Loucy (cell line): ENCODE results near the gene STK40.
A peak's percentile ranks its signal among the peaks of the same experiment; 100 is the strongest.

ENCODE experiments used
- H2AFZ ChIP-seq: fragments of 200-600 bp; sonication (generic); 2 replicates; pipeline ENCODE4 v1.6.0; 2016; ENCODE audit warnings: antibody characterized with exemption, mild to moderate bottlenecking, low read length, moderate library complexity
- H3F3A ChIP-seq: fragments of 200-600 bp; 2 replicates; pipeline ENCODE4 v1.6.0; 2016; ENCODE audit warnings: antibody characterized with exemption, low read depth, mild to moderate bottlenecking
- H3K27me3 ChIP-seq: fragments of 200-600 bp; sonication (generic); 2 replicates; pipeline ENCODE4 v1.6.1; 2014; ENCODE audit warnings: low read length, mild to moderate bottlenecking; ENCODE audit not compliant: insufficient read depth, poor library complexity, severe bottlenecking
- H3K36me3 ChIP-seq: fragments of 200-600 bp; sonication (generic); 2 replicates; pipeline ENCODE4 v1.6.1; 2016; ENCODE audit warnings: low read length; ENCODE audit not compliant: insufficient read depth
- H3K4me1 ChIP-seq: fragments of 200-600 bp; sonication (generic); 2 replicates; pipeline ENCODE4 v1.5.1; 2014; ENCODE audit warnings: low read length, mild to moderate bottlenecking; ENCODE audit not compliant: insufficient read depth, poor library complexity, severe bottlenecking
- H3K4me2 ChIP-seq: fragments of 200-600 bp; sonication (generic); 2 replicates; pipeline ENCODE4 v1.6.0; 2014; ENCODE audit warnings: antibody characterized with exemption, low read length, low read depth, mild to moderate bottlenecking; ENCODE audit not compliant: poor library complexity, severe bottlenecking
- H3K4me3 ChIP-seq: fragments of 200-600 bp; sonication (generic); 2 replicates; pipeline ENCODE4 v1.5.1; 2014; ENCODE audit warnings: low read length, mild to moderate bottlenecking, mixed read lengths; ENCODE audit not compliant: poor library complexity, severe bottlenecking
- H3K79me2 ChIP-seq: fragments of 200-600 bp; sonication (generic); 2 replicates; pipeline ENCODE4 v1.6.1; 2014; ENCODE audit warnings: low read length; ENCODE audit not compliant: insufficient read depth
- H3K9ac ChIP-seq: fragments of 200-600 bp; sonication (generic); 2 replicates; pipeline ENCODE4 v1.6.0; 2014; ENCODE audit warnings: mild to moderate bottlenecking, low read depth, low read length, moderate library complexity; ENCODE audit not compliant: poor library complexity, severe bottlenecking
- H3K9me2 ChIP-seq: fragments of 200-600 bp; sonication (generic); replicated peaks from 2 replicates; pipeline ENCODE4 v1.6.1; 2016; ENCODE audit warnings: low read depth, low read length, mixed read lengths
- H3K9me3 ChIP-seq: fragments of 200-600 bp; sonication (generic); 2 replicates; pipeline ENCODE4 v1.6.1; 2014; ENCODE audit warnings: mild to moderate bottlenecking, antibody characterized with exemption, low read length, low read depth; ENCODE audit not compliant: insufficient read depth
- H4K20me1 ChIP-seq: fragments of 200-600 bp; sonication (generic); 2 replicates; pipeline ENCODE4 v1.6.0; 2014; ENCODE audit warnings: antibody characterized with exemption, low read length, mild to moderate bottlenecking; ENCODE audit not compliant: insufficient read depth, poor library complexity, severe bottlenecking
- EZH2phosphoT487 ChIP-seq: fragments of 200-600 bp; IDR thresholded peaks from 2 replicates; pipeline ENCODE4 v1.6.1; 2018; ENCODE audit warnings: antibody characterized with exemption, mild to moderate bottlenecking, moderate library complexity, borderline replicate concordance
- TF ChIP-seq, protein P1 (sequence below): fragments of 200-600 bp; sonication (generic); conservative IDR thresholded peaks from 2 replicates; pipeline ENCODE4 v1.5.1; 2014; ENCODE audit warnings: mild to moderate bottlenecking, antibody characterized with exemption, low read length

The STK40 gene

DNA sequence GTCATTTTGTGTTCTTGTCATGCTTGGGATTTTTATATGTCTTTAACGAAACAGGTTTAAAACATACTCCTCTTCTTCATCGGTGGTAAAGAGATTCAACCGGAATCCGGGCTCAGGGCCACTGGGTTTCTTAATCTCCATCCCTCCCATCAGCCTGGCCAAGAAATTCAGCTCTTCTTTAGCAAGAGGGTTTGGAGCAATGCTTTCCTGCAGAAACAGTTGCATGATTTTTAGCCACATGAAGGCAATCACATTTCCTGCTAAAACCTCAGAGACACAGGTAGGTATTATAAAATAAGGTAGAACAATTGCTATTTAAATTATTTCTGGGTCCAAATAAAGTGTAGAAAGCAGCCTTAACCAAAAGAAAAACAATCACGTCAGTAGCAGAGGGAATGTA is 34.7 kb upstream of the STK40 start:
- Histone ChIP-seq H3K27me3 (no peaks in the 10 kb centered on the region), H3K36me3 (no peaks in the 10 kb centered on the region), H4K20me1 (no peaks in the 10 kb centered on the region), H3K4me2 (peak overlapping the region; percentile 62), H3K9me2 (no peaks in the 10 kb centered on the region), H3K9ac (peak overlapping the region; percentile 47), H3K79me2 (no peaks in the 10 kb centered on the region), H3K4me1 (peaks cover 6% of the 10 kb centered on the region), H3F3A (no peaks in the 10 kb centered on the region), H3K9me3 (no peaks in the 10 kb centered on the region), H2AFZ (peak overlapping the region; percentile 74), H3K4me3 (peak overlapping the region; percentile 16)
- TF ChIP-seq, protein P1, sequence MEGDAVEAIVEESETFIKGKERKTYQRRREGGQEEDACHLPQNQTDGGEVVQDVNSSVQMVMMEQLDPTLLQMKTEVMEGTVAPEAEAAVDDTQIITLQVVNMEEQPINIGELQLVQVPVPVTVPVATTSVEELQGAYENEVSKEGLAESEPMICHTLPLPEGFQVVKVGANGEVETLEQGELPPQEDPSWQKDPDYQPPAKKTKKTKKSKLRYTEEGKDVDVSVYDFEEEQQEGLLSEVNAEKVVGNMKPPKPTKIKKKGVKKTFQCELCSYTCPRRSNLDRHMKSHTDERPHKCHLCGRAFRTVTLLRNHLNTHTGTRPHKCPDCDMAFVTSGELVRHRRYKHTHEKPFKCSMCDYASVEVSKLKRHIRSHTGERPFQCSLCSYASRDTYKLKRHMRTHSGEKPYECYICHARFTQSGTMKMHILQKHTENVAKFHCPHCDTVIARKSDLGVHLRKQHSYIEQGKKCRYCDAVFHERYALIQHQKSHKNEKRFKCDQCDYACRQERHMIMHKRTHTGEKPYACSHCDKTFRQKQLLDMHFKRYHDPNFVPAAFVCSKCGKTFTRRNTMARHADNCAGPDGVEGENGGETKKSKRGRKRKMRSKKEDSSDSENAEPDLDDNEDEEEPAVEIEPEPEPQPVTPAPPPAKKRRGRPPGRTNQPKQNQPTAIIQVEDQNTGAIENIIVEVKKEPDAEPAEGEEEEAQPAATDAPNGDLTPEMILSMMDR: no peak
- no peak for TF ChIP-seq EZH2phosphoT487

DNA sequence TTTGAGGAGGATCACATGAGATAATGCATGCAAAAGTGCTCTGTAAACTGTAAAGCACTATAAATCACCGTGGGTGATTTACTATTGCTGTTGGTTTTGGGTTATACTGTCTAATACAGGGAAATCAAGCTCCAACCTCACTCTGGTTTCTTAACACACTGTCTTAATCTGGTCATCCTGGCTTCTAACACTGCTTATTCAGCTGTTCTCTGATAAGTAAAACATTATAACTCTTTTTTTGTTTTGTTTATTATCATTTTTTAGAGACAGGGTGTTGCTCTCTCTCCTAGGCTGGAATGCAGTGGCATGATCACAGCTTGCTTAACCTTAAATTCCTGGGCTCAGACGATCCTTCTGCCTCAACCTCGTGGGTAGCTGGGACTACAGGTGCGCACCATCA is 33.8 kb upstream of the STK40 start:
- Histone ChIP-seq H3F3A (no peaks in the 10 kb centered on the region), H3K4me1 (peaks cover 6% of the 10 kb centered on the region), H3K36me3 (no peaks in the 10 kb centered on the region), H3K4me3 (no peak overlapping the region), H3K27me3 (no peaks in the 10 kb centered on the region), H3K9me2 (no peaks in the 10 kb centered on the region), H3K9ac (no peak overlapping the region), H2AFZ (no peak overlapping the region), H3K4me2 (no peak overlapping the region), H3K79me2 (no peaks in the 10 kb centered on the region), H3K9me3 (no peaks in the 10 kb centered on the region), H4K20me1 (no peaks in the 10 kb centered on the region)
- no peak for TF ChIP-seq EZH2phosphoT487
- TF ChIP-seq, protein P1: no peak

DNA sequence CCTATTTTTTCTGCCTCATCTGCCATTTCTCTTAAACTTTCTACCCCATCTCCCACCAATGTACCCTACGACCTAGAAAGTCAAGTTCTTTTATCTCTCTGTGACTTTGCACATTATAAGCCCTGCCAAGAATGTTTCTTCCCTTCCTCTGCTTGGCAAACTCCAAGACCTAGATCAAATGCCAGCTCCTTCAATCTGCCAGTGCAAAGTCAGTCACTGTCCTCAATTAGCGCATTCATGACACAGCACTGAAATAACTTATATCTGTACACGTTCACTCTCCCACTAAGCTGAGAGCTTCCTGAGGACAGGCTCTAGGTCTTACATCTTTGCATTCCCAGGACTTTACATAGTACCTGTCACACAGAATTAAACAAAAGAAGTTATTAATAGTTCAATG is 33.4 kb upstream of the STK40 start:
- H3K4me3 ChIP-seq: no peak overlapping the region
- no peaks in the 10 kb centered on the region for H3K9me2 ChIP-seq
- H3K9me3 ChIP-seq: no peaks in the 10 kb centered on the region
- no peak overlapping the region for H3K4me2 ChIP-seq
- H3K27me3 ChIP-seq: no peaks in the 10 kb centered on the region
- no peaks in the 10 kb centered on the region for H4K20me1 ChIP-seq
- H3K36me3 ChIP-seq: no peaks in the 10 kb centered on the region
- no peak overlapping the region for H3K9ac ChIP-seq
- peaks cover 6% of the 10 kb centered on the region for H3K4me1 ChIP-seq
- H3K79me2 ChIP-seq: no peaks in the 10 kb centered on the region
- TF ChIP-seq EZH2phosphoT487: no peak
- TF ChIP-seq, protein P1: no peak
- H2AFZ ChIP-seq: no peak overlapping the region
- no peaks in the 10 kb centered on the region for H3F3A ChIP-seq
